K562 (cell line): ENCODE results near the gene IKZF3. TPM values are rescaled to one million over a fixed set of nuclear protein-coding genes. Genes with fewer than 3 reads are reported as not detected.
A peak's percentile ranks its signal among the peaks of the same experiment; 100 is the strongest.

Experiments used
- ADNP ChIP-seq: fragments of 200-800 bp; sonication (Bioruptor generic); IDR thresholded peaks from 2 replicates; pipeline ENCODE4 v1.6.1; 2016; ENCODE audit warnings: missing genetic modification characterization, missing compliant biosample characterization
- ARID1B ChIP-seq: fragments of 450-650 bp; IDR thresholded peaks from 2 replicates; pipeline ENCODE4 v1.6.1; 2016; ENCODE audit warnings: antibody characterized with exemption, mild to moderate bottlenecking, inconsistent platforms
- ATF6 ChIP-seq: sonication (generic); formaldehyde crosslinking; IDR thresholded peaks from 2 replicates; pipeline ENCODE4 v1.4.0; 2020; ENCODE audit warnings: mild to moderate bottlenecking, missing genetic modification reagents
- CREB1 ChIP-seq, 2 experiments: sonication (generic) in 1 of 2; formaldehyde crosslinking in 1 of 2; IDR thresholded peaks; 2 replicates each; pipeline versions ENCODE4 v1.6.1 to v1.8.0; 2012 to 2022; ENCODE audit warnings: inconsistent platforms in 1 of 2, mild to moderate bottlenecking in 1 of 2, missing genetic modification reagents in 1 of 2, moderate library complexity in 1 of 2
- ILK ChIP-seq: fragments of 450-650 bp; IDR thresholded peaks from 2 replicates; pipeline ENCODE4 v1.6.1; 2016; ENCODE audit warnings: missing genetic modification characterization, low read depth, mild to moderate bottlenecking, missing compliant biosample characterization, moderate library complexity, borderline replicate concordance
- MBD1 ChIP-seq: fragments of 250-450 bp; sonication (Bioruptor Pico); IDR thresholded peaks from 2 replicates; pipeline ENCODE4 v1.8.0; 2022; ENCODE audit warnings: inconsistent platforms
- MTA1 ChIP-seq: fragments of 450-650 bp; IDR thresholded peaks from 2 replicates; pipeline ENCODE4 v1.6.1; 2017; ENCODE audit warnings: borderline replicate concordance
- MTA2 ChIP-seq: fragments of 450-650 bp; IDR thresholded peaks from 2 replicates; pipeline ENCODE4 v1.6.1; 2016; ENCODE audit warnings: low read depth
- NFYB ChIP-seq: IDR thresholded peaks from 2 replicates; pipeline ENCODE4 v1.6.1; 2011; ENCODE audit warnings: mild to moderate bottlenecking, moderate library complexity; ENCODE audit not compliant: insufficient read length; ENCODE audit errors: extremely low read depth
- SUPT5H ChIP-seq: fragments of 450-650 bp; IDR thresholded peaks from 2 replicates; pipeline ENCODE4 v1.6.1; 2016
- TFAM ChIP-seq: fragments of 250-450 bp; sonication (Bioruptor Pico); conservative IDR thresholded peaks from 2 replicates; pipeline ENCODE4 v1.5.0; 2021; ENCODE audit warnings: mild to moderate bottlenecking, moderate library complexity
- ZNF408 ChIP-seq: fragments of 250-450 bp; sonication (Bioruptor Pico); IDR thresholded peaks from 2 replicates; pipeline ENCODE4 v1.4.0; 2020; ENCODE audit warnings: low read depth, mild to moderate bottlenecking, moderate library complexity
- ZZZ3 ChIP-seq: fragments of 450-650 bp; IDR thresholded peaks from 2 replicates; pipeline ENCODE4 v1.6.1; 2016; ENCODE audit warnings: antibody characterized with exemption, mild to moderate bottlenecking, moderate library complexity
- polyA plus RNA-seq, 8 experiments: library from polyadenylated mRNA; depleted of rRNA in 4 of 8; stranded (reverse) in 5 of 8; unstranded in 3 of 8; fragments of >200 nt; fragmentation: Nextera tagmentation in 2 of 8; fragmentation: Illumina TruSeq in 1 of 8; extraction: Ambion mirVana in 2 of 8; extraction: Trizol in 1 of 8; gene quantifications; 2 replicates each; pipeline versions ENCODE4 v1.2.1 to v1.2.3, GENCODE V29; 2011 to 2014; ENCODE audit warnings: inconsistent platforms in 1 of 8, missing spikeins in 1 of 8
- total RNA-seq, 7 experiments: library from RNA; depleted of rRNA in 6 of 7; stranded (reverse); fragments of >200 nt in 6 of 7; fragmentation: Illumina TruSeq in 2 of 7; extraction: Trizol in 2 of 7; gene quantifications; 2 replicates each; pipeline versions ENCODE4 v1.2.1 to v1.2.3, GENCODE V29; 2011 to 2021; ENCODE audit warnings: low replicate concordance in 1 of 7

IKZF3 gene
- total and polyA plus RNA-seq, 9 of the 15 experiments (the other 6 are each of a cell fraction or from before 2014, with no cell fraction given) = 0.06 to 1.6 (median 0.62) TPM

GRCh38 chr17:39863918-39864746 is at the start of gene IKZF3 (continued):
- TF ChIP-seq NFYB (no peak), ZZZ3 (no peak), ILK (no peak), ADNP (tag) (no peak), MBD1 (CRISPR knock-in tag) (no peak), ATF6 (no peak), ZNF408 (CRISPR knock-in tag) (no peak), SUPT5H (no peak), TFAM (CRISPR knock-in tag) (no peak), CREB1 (IDR thresholded peaks at IDR 0.05) (no peak), CREB1 (CRISPR knock-in tag; IDR thresholded peaks at IDR 0.05) (no peak), MTA1 (0 out of 2 replicates have a peak, but pooled peaks have one; percentile 25), ARID1B (no peak), MTA2 (no peak)
